ENCODE results near the gene GPN1. TPM values are rescaled to one million over a fixed set of nuclear protein-coding genes. Genes with fewer than 3 reads are reported as not detected.
"Not testable (repeated sequence)": the region's sequence is repeated elsewhere in the genome, so short reads cannot be mapped to it uniquely, and the experiment has no call there.

Gene GPN1
- total and polyA plus RNA-seq, 12 donors, result 10.6 to 44.6 (median 24.8) TPM

DNA sequence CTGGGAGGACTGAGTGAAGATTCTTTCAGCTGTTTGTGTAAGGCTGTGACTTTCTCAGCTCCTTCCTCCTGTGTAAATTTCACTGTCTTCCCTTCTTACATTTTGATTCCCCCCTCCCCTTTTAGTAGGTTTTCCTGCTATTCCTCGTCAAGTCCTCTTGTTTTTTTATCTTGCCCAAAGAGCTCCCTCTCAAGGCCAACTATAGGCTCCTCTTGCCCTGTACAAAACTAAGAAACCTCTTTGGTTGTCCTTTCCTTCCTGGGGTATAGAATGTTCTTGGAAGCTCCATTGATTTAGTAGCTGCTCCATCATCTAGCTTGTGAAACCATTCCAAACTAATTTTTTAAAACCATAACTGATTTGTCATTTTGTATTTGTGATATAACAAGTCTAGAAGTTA lies 7.3 kb upstream of the GPN1 start:
- Histone ChIP-seq H3K4me1 (replicated peaks in 1 of 2) (no peaks in the 10 kb centered on the region), H3K36me3 (replicated peaks in 1 of 2) (peaks cover 0 to 63% of the 10 kb centered on the region in 2 donors), H3K27ac (no peak overlapping the region), H3K9me3 (replicated peaks in 1 of 3) (no peaks in the 10 kb centered on the region), H3K27me3 (no peaks in the 10 kb centered on the region), H3K4me3 (no peak overlapping the region)
- TF ChIP-seq POLR2A (IDR thresholded peaks at IDR 0.05), result no peak
- TF ChIP-seq, protein P1, sequence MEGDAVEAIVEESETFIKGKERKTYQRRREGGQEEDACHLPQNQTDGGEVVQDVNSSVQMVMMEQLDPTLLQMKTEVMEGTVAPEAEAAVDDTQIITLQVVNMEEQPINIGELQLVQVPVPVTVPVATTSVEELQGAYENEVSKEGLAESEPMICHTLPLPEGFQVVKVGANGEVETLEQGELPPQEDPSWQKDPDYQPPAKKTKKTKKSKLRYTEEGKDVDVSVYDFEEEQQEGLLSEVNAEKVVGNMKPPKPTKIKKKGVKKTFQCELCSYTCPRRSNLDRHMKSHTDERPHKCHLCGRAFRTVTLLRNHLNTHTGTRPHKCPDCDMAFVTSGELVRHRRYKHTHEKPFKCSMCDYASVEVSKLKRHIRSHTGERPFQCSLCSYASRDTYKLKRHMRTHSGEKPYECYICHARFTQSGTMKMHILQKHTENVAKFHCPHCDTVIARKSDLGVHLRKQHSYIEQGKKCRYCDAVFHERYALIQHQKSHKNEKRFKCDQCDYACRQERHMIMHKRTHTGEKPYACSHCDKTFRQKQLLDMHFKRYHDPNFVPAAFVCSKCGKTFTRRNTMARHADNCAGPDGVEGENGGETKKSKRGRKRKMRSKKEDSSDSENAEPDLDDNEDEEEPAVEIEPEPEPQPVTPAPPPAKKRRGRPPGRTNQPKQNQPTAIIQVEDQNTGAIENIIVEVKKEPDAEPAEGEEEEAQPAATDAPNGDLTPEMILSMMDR (IDR thresholded peaks at IDR 0.05), result no peak
- no peak for DNase-seq
- WGBS, 4 donors, result 83 to 86% (median 84%) methylated on average over 1 of the region's 1 CpG
- intact Hi-C loops (cut with DNase I), result no loop called here

DNA sequence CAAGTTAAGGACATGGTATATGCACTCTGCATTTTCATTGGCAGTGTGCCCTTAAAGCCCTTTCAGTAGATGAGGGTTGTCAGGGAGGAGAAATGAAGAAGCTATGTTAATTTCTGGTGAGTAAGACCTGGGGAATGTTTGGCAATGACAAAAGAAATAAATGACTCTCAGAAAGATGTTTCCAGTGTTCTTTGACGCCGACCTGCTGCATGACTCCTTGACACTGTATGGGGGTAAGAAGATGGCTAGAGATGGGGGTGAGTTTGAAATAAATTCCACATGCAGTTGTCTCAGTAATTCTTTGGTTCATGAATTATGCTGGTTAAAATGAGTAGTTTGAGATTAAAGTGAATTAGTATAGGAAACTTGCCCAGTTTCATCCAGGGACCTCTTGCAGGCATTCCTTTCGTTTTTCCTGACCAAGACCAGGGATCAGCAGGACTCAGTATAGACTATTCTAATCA lies 5.9 kb upstream of the GPN1 start:
- TF ChIP-seq POLR2A (IDR thresholded peaks at IDR 0.05), result no peak
- TF ChIP-seq, protein P1 (IDR thresholded peaks at IDR 0.05), result no peak
- no peak overlapping the region for H3K4me3 ChIP-seq
- 52 to 58% (median 56%) methylated on average over 3 of the region's 3 CpGs for WGBS, 4 donors
- H3K9me3 ChIP-seq (replicated peaks in 1 of 3), result no peaks in the 10 kb centered on the region
- peak in 1 of 7 donors; percentile 13 for DNase-seq
- intact Hi-C loops (cut with DNase I), result no loop called here
- H3K27ac ChIP-seq, result peak overlapping the region in 1 of 5 donors; percentile 3
- peaks cover 5 to 7% of the 10 kb centered on the region in 2 donors for H3K4me1 ChIP-seq (replicated peaks in 1 of 2)
- no peaks in the 10 kb centered on the region for H3K27me3 ChIP-seq
- peaks cover 0 to 49% of the 10 kb centered on the region in 2 donors for H3K36me3 ChIP-seq (replicated peaks in 1 of 2)

DNA sequence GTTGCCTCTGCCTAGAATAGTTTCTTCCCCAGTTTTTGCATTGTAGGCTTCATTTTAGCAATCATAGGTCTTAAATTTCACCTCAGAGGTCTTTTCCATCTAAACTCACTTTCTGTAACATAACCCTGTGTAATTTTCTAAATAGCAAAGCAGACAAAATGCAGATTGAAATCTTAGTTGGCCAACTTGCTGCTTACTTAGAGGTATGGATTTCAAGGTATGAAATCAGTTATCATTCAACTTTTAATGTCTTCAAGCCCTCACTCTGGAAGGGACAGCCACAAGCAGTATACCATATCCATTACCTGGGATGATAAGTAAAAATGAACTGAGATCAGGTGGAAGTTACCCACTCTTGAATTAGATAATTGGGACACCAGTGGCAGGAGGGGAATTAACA lies 3.9 kb upstream of the GPN1 start:
- Histone ChIP-seq H3K36me3 (replicated peaks in 1 of 2) (peaks cover 0 to 29% of the 10 kb centered on the region in 2 donors), H3K27me3 (no peaks in the 10 kb centered on the region), H3K27ac (no peak overlapping the region), H3K4me1 (replicated peaks in 1 of 2) (peaks cover 14 to 17% of the 10 kb centered on the region in 2 donors), H3K9me3 (replicated peaks in 1 of 3) (no peaks in the 10 kb centered on the region), H3K4me3 (no peak overlapping the region)
- TF ChIP-seq POLR2A (IDR thresholded peaks at IDR 0.05), result no peak
- TF ChIP-seq, protein P1 (IDR thresholded peaks at IDR 0.05), result no peak
- intact Hi-C loops (cut with DNase I), result no loop called here
- no peak for DNase-seq

DNA sequence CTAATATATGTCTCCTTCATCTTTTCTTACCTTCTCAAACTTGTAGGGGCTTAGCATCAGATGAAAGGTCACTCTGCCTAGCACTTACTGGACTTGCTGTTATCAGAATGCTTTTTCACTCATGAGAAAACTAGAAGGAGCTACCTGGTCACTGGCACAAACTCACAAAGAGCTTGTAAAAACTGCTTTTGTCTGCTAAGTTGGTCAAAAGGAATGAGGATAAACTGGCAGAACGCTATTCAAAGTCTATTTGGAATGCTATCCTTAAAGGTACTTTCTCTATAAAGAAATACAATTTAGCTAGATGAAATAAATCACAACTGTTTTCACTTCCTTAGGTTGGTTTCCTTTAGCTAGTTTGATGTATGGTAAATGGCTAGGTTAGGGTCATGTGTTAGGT lies 2.5 kb upstream of the GPN1 start:
- DNase-seq; intact Hi-C loops (cut with DNase I); H3K9me3 ChIP-seq (replicated peaks in 1 of 3); H3K4me3 ChIP-seq; H3K27me3 ChIP-seq: not testable (repeated sequence)
- WGBS, 4 donors, result 86 to 96% (median 92%) methylated on average over 1 of the region's 1 CpG
- peak overlapping the region in 1 of 5 donors; percentile 36 for H3K27ac ChIP-seq
- peaks cover 0 to 26% of the 10 kb centered on the region in 2 donors for H3K36me3 ChIP-seq (replicated peaks in 1 of 2)
- peaks cover 14 to 18% of the 10 kb centered on the region in 2 donors for H3K4me1 ChIP-seq (replicated peaks in 1 of 2)

DNA sequence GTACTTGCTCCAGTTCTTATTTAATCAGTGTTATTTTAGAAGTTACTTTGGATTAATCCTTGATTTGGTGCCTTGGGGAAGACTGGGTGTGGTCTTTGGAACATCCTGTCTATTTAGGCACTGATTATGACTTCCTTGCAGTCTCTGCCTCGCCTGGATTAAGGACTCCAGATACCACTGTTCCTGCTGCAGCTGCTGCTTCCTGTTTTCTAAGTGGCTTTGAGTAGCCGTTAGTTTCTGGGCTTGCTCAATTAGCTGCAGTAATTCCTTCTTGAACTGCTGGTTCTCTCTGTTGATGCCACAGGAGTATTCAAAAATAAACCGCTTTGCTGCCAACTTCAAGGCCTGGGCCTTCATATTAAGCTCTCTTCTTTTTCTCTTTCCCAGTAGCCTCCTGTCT lies 1.9 kb upstream of the GPN1 start:
- 57 to 79% (median 60%) methylated on average over 3 of the region's 3 CpGs for WGBS, 4 donors

More for the DNA sequence above, 1.9 kb upstream of the GPN1 start:
- Histone ChIP-seq H3K27ac (peak overlapping the region in 2 of 5 donors; percentile 36 to 93), H3K4me1 (replicated peaks in 1 of 2) (peaks cover 14 to 18% of the 10 kb centered on the region in 2 donors), H3K36me3 (replicated peaks in 1 of 2) (peaks cover 0 to 28% of the 10 kb centered on the region in 2 donors)
- intact Hi-C loops (cut with DNase I); H3K4me3 ChIP-seq; DNase-seq; H3K27me3 ChIP-seq; H3K9me3 ChIP-seq (replicated peaks in 1 of 3): not testable (repeated sequence)
